ENCODE measurements around the gene RC3H1. TPM values are rescaled to one million over a fixed set of nuclear protein-coding genes. Genes with fewer than 3 reads are reported as not detected.

RC3H1 gene
- total and polyA plus RNA-seq, 9 of the 15 experiments (the other 6 are each of a cell fraction or from before 2014, with no cell fraction given): 2.4 to 31.7 (median 12.4) TPM

GRCh38 chr1:174022080-174022975 lies at the start of gene RC3H1 (continued):
- no peak for TF ChIP-seq ZNF280A (IDR thresholded peaks at IDR 0.05; ENCODE audit: low read depth, partially characterized antibody)
- no peak for TF ChIP-seq ZNF551 (CRISPR knock-in tag; IDR thresholded peaks at IDR 0.05)
- no peak for TF ChIP-seq CEBPZ (IDR thresholded peaks at IDR 0.05; ENCODE audit: borderline replicate concordance, low read depth, low read length)
- TF ChIP-seq ZBTB7A (IDR thresholded peaks at IDR 0.05; ENCODE audit: borderline replicate concordance, control insufficient read depth, low read depth, low read length): peak; percentile 32; the same call in 1 of the 2 replicates
- TF ChIP-seq SMAD2 (IDR thresholded peaks at IDR 0.05; ENCODE audit: low read depth, low read length): no peak
- TF ChIP-seq ZC3H11A (IDR thresholded peaks at IDR 0.05; ENCODE audit: low read depth, low read length): no peak
- peak; percentile 74; the same call in 1 of the 2 replicates for TF ChIP-seq ZBTB26 (CRISPR knock-in tag; IDR thresholded peaks at IDR 0.05)
- TF ChIP-seq CEBPB (tag; IDR thresholded peaks at IDR 0.05): no peak
- TF ChIP-seq BCLAF1 (IDR thresholded peaks at IDR 0.05; ENCODE audit: borderline replicate concordance in 1 of 2, control insufficient read depth in 1 of 2, low read depth in 2 of 2, low read length in 1 of 2): no peak
- peak; percentile 10 for TF ChIP-seq GTF3C2 (IDR thresholded peaks at IDR 0.05; ENCODE audit: borderline replicate concordance, extremely low read depth, insufficient read length)
- no peak for TF ChIP-seq U2AF2 (optimal IDR thresholded peaks at IDR 0.05; ENCODE audit: low read depth, low read length)

Measured in K562 (cell line).